Hepatocyte (in vitro differentiated cells): ENCODE results near the gene MBD5. TPM values are rescaled to one million over a fixed set of nuclear protein-coding genes. Genes with fewer than 3 reads are reported as not detected.

ENCODE experiments used
- DNase-seq: peaks from one replicate; pipeline ENCODE4 v3.0.0-alpha.2; 2016; ENCODE audit warnings: low spot score
- H2AFZ ChIP-seq: fragments of 200-600 bp; sonication (generic); 2 replicates; pipeline ENCODE4 v1.6.0; 2016; ENCODE audit warnings: antibody characterized with exemption, mild to moderate bottlenecking
- H3K27ac ChIP-seq: fragments of 200-600 bp; sonication (generic); 2 replicates; pipeline ENCODE4 v1.5.1; 2016; ENCODE audit warnings: mild to moderate bottlenecking
- H3K27me3 ChIP-seq: fragments of 200-600 bp; sonication (generic); 2 replicates; pipeline ENCODE4 v1.6.1; 2016
- H3K36me3 ChIP-seq: fragments of 200-600 bp; sonication (generic); replicated peaks from 2 replicates; pipeline ENCODE4 v1.5.1; 2016; ENCODE audit warnings: low read depth; ENCODE audit not compliant: insufficient read depth
- H3K4me1 ChIP-seq: fragments of 200-600 bp; sonication (generic); 2 replicates; pipeline ENCODE4 v1.5.1; 2016; ENCODE audit warnings: mild to moderate bottlenecking, moderate library complexity; ENCODE audit not compliant: insufficient read depth
- H3K4me2 ChIP-seq: fragments of 200-600 bp; sonication (generic); 2 replicates; pipeline ENCODE4 v1.6.0; 2016
- H3K4me3 ChIP-seq: fragments of 200-600 bp; sonication (generic); 2 replicates; pipeline ENCODE4 v1.5.1; 2016; ENCODE audit warnings: mild to moderate bottlenecking
- H3K79me2 ChIP-seq: fragments of 200-600 bp; sonication (generic); 2 replicates; pipeline ENCODE4 v1.6.0; 2017; ENCODE audit warnings: mild to moderate bottlenecking
- H3K9me2 ChIP-seq: fragments of 200-600 bp; sonication (generic); replicated peaks from 2 replicates; pipeline ENCODE4 v1.6.0; 2017; ENCODE audit warnings: mild to moderate bottlenecking; ENCODE audit not compliant: insufficient read depth
- H3K9me3 ChIP-seq: fragments of 200-600 bp; sonication (generic); 2 replicates; pipeline ENCODE4 v1.5.1; 2016; ENCODE audit warnings: low read depth, mild to moderate bottlenecking
- H4K20me1 ChIP-seq: fragments of 200-600 bp; sonication (generic); 2 replicates; pipeline ENCODE4 v1.6.0; 2016; ENCODE audit warnings: mild to moderate bottlenecking; ENCODE audit not compliant: insufficient read depth, poor library complexity, severe bottlenecking
- CTCF ChIP-seq: fragments of 200-600 bp; sonication (generic); IDR thresholded peaks from 2 replicates; pipeline ENCODE4 v1.5.1; 2016; ENCODE audit warnings: antibody characterized with exemption, mild to moderate bottlenecking; ENCODE audit not compliant: poor library complexity
- EZH2 ChIP-seq: fragments of 200-600 bp; sonication (generic); IDR thresholded peaks from 2 replicates; pipeline ENCODE4 v1.6.1; 2016; ENCODE audit warnings: antibody characterized with exemption, mild to moderate bottlenecking, borderline replicate concordance
- EZH2phosphoT487 ChIP-seq: fragments of 200-600 bp; sonication (generic); IDR thresholded peaks from one replicate; pipeline ENCODE4 v1.6.1; 2018; ENCODE audit warnings: antibody characterized with exemption, mild to moderate bottlenecking, low read depth, moderate library complexity; ENCODE audit not compliant: unreplicated experiment, severe bottlenecking
- polyA plus RNA-seq: library from polyadenylated mRNA; unstranded; fragments of >200 nt; fragmentation: Nextera tagmentation; extraction: Ambion mirVana; gene quantifications from 2 replicates; pipeline ENCODE4 v1.2.1, GENCODE V29; 2016
- total RNA-seq: library from RNA; depleted of rRNA; stranded (reverse); fragments of >200 nt; gene quantifications from 2 replicates; pipeline ENCODE4 v1.2.3, GENCODE V29; 2014

The MBD5 gene
- total and polyA plus RNA-seq, 2 experiments from 2014 or later: 20.9 to 36.2 TPM

GRCh38 chr2:148298196-148298595, 277.3 kb downstream of the MBD5 start:
- TF ChIP-seq EZH2phosphoT487 (no peak), EZH2 (no peak), CTCF (no peak)
- Histone ChIP-seq H3K9me2 (no peaks in the 10 kb centered on the region), H3K4me3 (no peak overlapping the region)

GRCh38 chr2:148299616-148300015, 278.7 kb downstream of the MBD5 start:
- Histone ChIP-seq H3K27me3 (no peaks in the 10 kb centered on the region), H3K4me3 (no peak overlapping the region), H3K79me2 (no peaks in the 10 kb centered on the region), H4K20me1 (no peaks in the 10 kb centered on the region), H3K36me3 (no peaks in the 10 kb centered on the region), H3K9me3 (no peaks in the 10 kb centered on the region), H2AFZ (no peak overlapping the region), H3K27ac (no peak overlapping the region), H3K4me2 (no peak overlapping the region), H3K4me1 (no peaks in the 10 kb centered on the region), H3K9me2 (no peaks in the 10 kb centered on the region)
- TF ChIP-seq EZH2 (no peak), EZH2phosphoT487 (no peak), CTCF (no peak)
- no peak for DNase-seq

More at GRCh38 chr2:148298196-148298595, 277.3 kb downstream of the MBD5 start:
- no peaks in the 10 kb centered on the region for H3K36me3 ChIP-seq
- no peak overlapping the region for H2AFZ ChIP-seq
- no peak for DNase-seq
- no peak overlapping the region for H3K27ac ChIP-seq
- no peak overlapping the region for H3K4me2 ChIP-seq
- H3K79me2 ChIP-seq: no peaks in the 10 kb centered on the region
- H3K27me3 ChIP-seq: no peaks in the 10 kb centered on the region
- H3K4me1 ChIP-seq: no peaks in the 10 kb centered on the region
- H3K9me3 ChIP-seq: no peaks in the 10 kb centered on the region
- no peaks in the 10 kb centered on the region for H4K20me1 ChIP-seq

- H3K9me2 ChIP-seq: no peaks in the 10 kb centered on the region
- H3K9me3 ChIP-seq: no peaks in the 10 kb centered on the region
These were observed 279.7 kb downstream of the MBD5 start for GRCh38 chr2:148300544-148300943.

More at GRCh38 chr2:148300544-148300943, 279.7 kb downstream of the MBD5 start:
- H3K4me1 ChIP-seq: no peaks in the 10 kb centered on the region
- H3K4me3 ChIP-seq: no peak overlapping the region
- H3K4me2 ChIP-seq: no peak overlapping the region
- no peak for DNase-seq
- no peak overlapping the region for H2AFZ ChIP-seq
- no peaks in the 10 kb centered on the region for H3K36me3 ChIP-seq
- H3K27ac ChIP-seq: no peak overlapping the region
- H3K27me3 ChIP-seq: no peaks in the 10 kb centered on the region
- no peaks in the 10 kb centered on the region for H4K20me1 ChIP-seq
- TF ChIP-seq EZH2 (no peak), EZH2phosphoT487 (no peak), CTCF (no peak)
- no peaks in the 10 kb centered on the region for H3K79me2 ChIP-seq
